SK-N-SH treated with all-trans-retinoic acid at 6 μM for 48 hours (cell line): ENCODE data around the gene GET3.

ENCODE experiments used
- ATAC-seq: fragments of 200-7000 bp; cut with Tn5 transposase; 3 replicates; pipeline ENCODE4 v1.9.1; 2020; ENCODE audit warnings: mild to moderate bottlenecking, moderate library complexity
- ARNTL ChIP-seq: fragments of 450-650 bp; formaldehyde crosslinking; IDR thresholded peaks from 2 replicates; pipeline ENCODE4 v1.5.0; 2020; ENCODE audit warnings: low read depth, mild to moderate bottlenecking, moderate library complexity, borderline replicate concordance
- BACH2 ChIP-seq: fragments of 250-450 bp; sonication (Bioruptor Pico); IDR thresholded peaks from 2 replicates; pipeline ENCODE4 v1.9.0; 2021; ENCODE audit warnings: mild to moderate bottlenecking, borderline replicate concordance
- CREB5 ChIP-seq: fragments of 250-450 bp; sonication (Bioruptor Pico); IDR thresholded peaks from 2 replicates; pipeline ENCODE4 v1.5.1; 2020; ENCODE audit warnings: low read depth, mild to moderate bottlenecking, moderate library complexity
- CSDC2 ChIP-seq: fragments of 250-450 bp; sonication (Bioruptor Pico); IDR thresholded peaks from 2 replicates; pipeline ENCODE4 v1.5.0; 2020; ENCODE audit warnings: mild to moderate bottlenecking, moderate library complexity
- CSRNP3 ChIP-seq: fragments of 250-450 bp; sonication (Bioruptor Pico); IDR thresholded peaks from 2 replicates; pipeline ENCODE4 v1.5.1; 2021; ENCODE audit warnings: mild to moderate bottlenecking, moderate library complexity
- ESRRG ChIP-seq: fragments of 250-450 bp; sonication (Bioruptor Pico); IDR thresholded peaks from 2 replicates; pipeline ENCODE4 v1.6.1; 2021; ENCODE audit warnings: mild to moderate bottlenecking
- ISL1 ChIP-seq: fragments of 250-450 bp; sonication (Bioruptor Pico); IDR thresholded peaks from 2 replicates; pipeline ENCODE4 v2.1.2; 2022; ENCODE audit warnings: mild to moderate bottlenecking, moderate library complexity
- OSR1 ChIP-seq: fragments of 250-450 bp; sonication (Bioruptor Pico); IDR thresholded peaks from 2 replicates; pipeline ENCODE4 v1.8.0; 2022; ENCODE audit warnings: moderate library complexity, mild to moderate bottlenecking, inconsistent platforms
- PATZ1 ChIP-seq: fragments of 250-450 bp; sonication (Bioruptor Pico); IDR thresholded peaks from 2 replicates; pipeline ENCODE4 v1.8.0; 2020; ENCODE audit warnings: mild to moderate bottlenecking, moderate library complexity, borderline replicate concordance
- POU6F1 ChIP-seq: fragments of 250-450 bp; sonication (Bioruptor Pico); IDR thresholded peaks from 2 replicates; pipeline ENCODE4 v1.8.0; 2021; ENCODE audit warnings: low read depth, mild to moderate bottlenecking, moderate library complexity, borderline replicate concordance
- PPARA ChIP-seq: fragments of 250-450 bp; sonication (Bioruptor Pico); IDR thresholded peaks from 2 replicates; pipeline ENCODE4 v1.5.0; 2020; ENCODE audit warnings: mild to moderate bottlenecking, borderline replicate concordance
- RARB ChIP-seq: fragments of 250-450 bp; sonication (Bioruptor Pico); IDR thresholded peaks from 2 replicates; pipeline ENCODE4 v1.8.0; 2021; ENCODE audit warnings: mild to moderate bottlenecking, moderate library complexity
- SNAI2 ChIP-seq: fragments of 250-450 bp; sonication (Bioruptor Pico); IDR thresholded peaks from 2 replicates; pipeline ENCODE4 v1.5.0; 2020; ENCODE audit warnings: mild to moderate bottlenecking, moderate library complexity
- TCF4 ChIP-seq: fragments of 250-450 bp; sonication (Bioruptor Pico); IDR thresholded peaks from 2 replicates; pipeline ENCODE4 v1.8.0; 2021; ENCODE audit warnings: mild to moderate bottlenecking, moderate library complexity, borderline replicate concordance
- TOX ChIP-seq: fragments of 250-450 bp; sonication (Bioruptor Pico); IDR thresholded peaks from 2 replicates; pipeline ENCODE4 v1.8.0; 2021; ENCODE audit warnings: mild to moderate bottlenecking, moderate library complexity, borderline replicate concordance
- TSHZ2 ChIP-seq: fragments of 250-450 bp; sonication (Bioruptor Pico); IDR thresholded peaks from 2 replicates; pipeline ENCODE4 v1.5.0; 2020; ENCODE audit warnings: mild to moderate bottlenecking, moderate library complexity
- ZC3H10 ChIP-seq: fragments of 250-450 bp; sonication (Bioruptor Pico); IDR thresholded peaks from 2 replicates; pipeline ENCODE4 v1.5.1; 2021; ENCODE audit warnings: mild to moderate bottlenecking, moderate library complexity
- ZNF565 ChIP-seq: fragments of 450-650 bp; formaldehyde crosslinking; conservative IDR thresholded peaks from 2 replicates; pipeline ENCODE4 v1.5.0; 2020; ENCODE audit warnings: low read depth, mild to moderate bottlenecking, moderate library complexity
- ZNF70 ChIP-seq: fragments of 450-650 bp; formaldehyde crosslinking; IDR thresholded peaks from 2 replicates; pipeline ENCODE4 v1.5.0; 2020; ENCODE audit warnings: mild to moderate bottlenecking, moderate library complexity
- ZNF8 ChIP-seq: fragments of 450-650 bp; formaldehyde crosslinking; IDR thresholded peaks from 2 replicates; pipeline ENCODE4 v1.5.0; 2020; ENCODE audit warnings: mild to moderate bottlenecking, moderate library complexity

GET3 gene

GRCh38 chr19:12786141-12786870 is 49.0 kb downstream of the GET3 start:
- TF ChIP-seq SNAI2 (CRISPR knock-in tag) (no peak), BACH2 (CRISPR knock-in tag) (no peak), ISL1 (CRISPR knock-in tag) (no peak), TOX (CRISPR knock-in tag) (no peak), OSR1 (CRISPR knock-in tag) (no peak), ZNF70 (CRISPR knock-in tag) (no peak), ZNF8 (CRISPR knock-in tag) (no peak), TCF4 (CRISPR knock-in tag) (no peak), ARNTL (CRISPR knock-in tag) (no peak), RARB (CRISPR knock-in tag) (no peak), TSHZ2 (CRISPR knock-in tag) (no peak), CSDC2 (no peak), ZNF565 (no peak), POU6F1 (CRISPR knock-in tag) (no peak), ZC3H10 (CRISPR knock-in tag) (no peak), ESRRG (no peak), PATZ1 (CRISPR knock-in tag) (no peak)
- no peak for ATAC-seq

GRCh38 chr19:12786952-12787351 is 49.7 kb downstream of the GET3 start:
- no peak for ATAC-seq
- TF ChIP-seq TSHZ2 (CRISPR knock-in tag) (no peak), SNAI2 (CRISPR knock-in tag) (no peak), TOX (CRISPR knock-in tag) (no peak), CSRNP3 (no peak), CREB5 (CRISPR knock-in tag) (no peak), ARNTL (CRISPR knock-in tag) (no peak), PPARA (CRISPR knock-in tag) (no peak), ESRRG (no peak), ISL1 (CRISPR knock-in tag) (no peak), ZNF565 (no peak), OSR1 (CRISPR knock-in tag) (no peak)
